22Rv1 (cell line): Measurements from ENCODE around the gene ALG2.

ENCODE experiments used
- H3K27ac ChIP-seq: fragments of 450-650 bp; 2 replicates; pipeline ENCODE4 v1.5.1; 2017
- ZFX ChIP-seq: fragments of 450-650 bp; IDR thresholded peaks from 2 replicates; pipeline ENCODE4 v1.6.1; 2017; ENCODE audit warnings: antibody characterized with exemption, borderline replicate concordance
- TF ChIP-seq, protein P1 (sequence below): fragments of 450-650 bp; IDR thresholded peaks from 2 replicates; pipeline ENCODE4 v1.5.1; 2017; ENCODE audit warnings: mild to moderate bottlenecking

Gene ALG2

DNA sequence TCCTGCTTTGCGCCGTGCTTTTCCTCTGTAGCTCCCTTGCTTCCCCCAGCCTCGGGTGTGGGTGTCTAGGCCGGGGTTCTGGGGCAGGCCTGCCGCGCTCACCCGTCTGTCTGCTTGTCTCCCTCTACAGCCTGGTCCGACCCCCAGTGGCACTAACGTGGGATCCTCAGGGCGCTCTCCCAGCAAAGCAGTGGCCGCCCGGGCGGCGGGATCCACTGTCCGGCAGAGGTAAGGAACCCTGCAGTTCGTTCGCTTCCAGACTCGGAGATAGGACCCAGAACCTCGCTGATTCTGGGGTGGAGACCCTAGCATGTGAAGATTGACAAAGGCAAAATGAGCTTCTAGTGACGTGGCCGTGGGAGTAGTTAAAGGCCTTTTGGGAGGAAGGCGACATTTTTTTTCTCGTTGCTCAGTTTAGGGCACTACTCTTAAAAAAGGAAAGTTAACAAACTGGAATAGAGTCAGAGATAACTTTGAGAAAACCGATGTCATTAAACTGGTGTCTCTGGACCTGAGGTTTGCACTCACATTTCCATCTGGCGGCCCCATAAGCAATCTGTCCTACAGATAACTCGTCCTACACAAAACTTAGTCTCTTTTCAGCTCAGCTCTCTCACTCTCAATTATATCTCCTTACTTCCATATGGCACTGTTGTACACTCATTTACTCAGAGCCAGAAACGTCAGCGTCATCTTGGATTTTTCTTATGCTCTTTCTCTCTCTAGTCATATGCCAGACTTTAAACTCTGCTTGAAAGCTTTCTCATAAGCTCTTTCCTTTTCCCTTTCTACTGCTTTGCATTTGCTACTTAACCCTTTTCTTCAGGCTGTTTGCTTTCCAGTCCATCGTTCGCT lies 901 bp upstream of the ALG2 start:
- no peak for TF ChIP-seq ZFX
- TF ChIP-seq, protein P1, sequence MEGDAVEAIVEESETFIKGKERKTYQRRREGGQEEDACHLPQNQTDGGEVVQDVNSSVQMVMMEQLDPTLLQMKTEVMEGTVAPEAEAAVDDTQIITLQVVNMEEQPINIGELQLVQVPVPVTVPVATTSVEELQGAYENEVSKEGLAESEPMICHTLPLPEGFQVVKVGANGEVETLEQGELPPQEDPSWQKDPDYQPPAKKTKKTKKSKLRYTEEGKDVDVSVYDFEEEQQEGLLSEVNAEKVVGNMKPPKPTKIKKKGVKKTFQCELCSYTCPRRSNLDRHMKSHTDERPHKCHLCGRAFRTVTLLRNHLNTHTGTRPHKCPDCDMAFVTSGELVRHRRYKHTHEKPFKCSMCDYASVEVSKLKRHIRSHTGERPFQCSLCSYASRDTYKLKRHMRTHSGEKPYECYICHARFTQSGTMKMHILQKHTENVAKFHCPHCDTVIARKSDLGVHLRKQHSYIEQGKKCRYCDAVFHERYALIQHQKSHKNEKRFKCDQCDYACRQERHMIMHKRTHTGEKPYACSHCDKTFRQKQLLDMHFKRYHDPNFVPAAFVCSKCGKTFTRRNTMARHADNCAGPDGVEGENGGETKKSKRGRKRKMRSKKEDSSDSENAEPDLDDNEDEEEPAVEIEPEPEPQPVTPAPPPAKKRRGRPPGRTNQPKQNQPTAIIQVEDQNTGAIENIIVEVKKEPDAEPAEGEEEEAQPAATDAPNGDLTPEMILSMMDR = no peak
- peak overlapping the region; percentile 83 for H3K27ac ChIP-seq

DNA sequence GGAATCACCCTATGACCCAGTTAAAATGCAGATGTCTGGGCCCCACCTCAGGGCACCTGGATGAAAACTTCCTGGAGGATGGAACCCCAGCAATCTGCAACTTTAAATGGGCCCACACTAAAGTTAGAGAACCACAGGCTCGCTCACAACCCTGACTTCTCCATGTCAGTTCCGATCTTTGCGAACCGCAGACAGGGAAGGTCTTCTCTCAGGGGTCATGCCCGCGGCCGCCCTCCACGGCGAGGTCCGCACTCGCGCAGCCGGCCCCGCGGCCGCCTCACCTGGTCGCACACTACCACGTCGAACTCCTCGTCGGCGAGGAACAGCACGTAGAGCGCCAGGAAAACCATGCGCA lies 499 bp downstream of the ALG2 start:
- peak overlapping the region; percentile 83 for H3K27ac ChIP-seq

DNA sequence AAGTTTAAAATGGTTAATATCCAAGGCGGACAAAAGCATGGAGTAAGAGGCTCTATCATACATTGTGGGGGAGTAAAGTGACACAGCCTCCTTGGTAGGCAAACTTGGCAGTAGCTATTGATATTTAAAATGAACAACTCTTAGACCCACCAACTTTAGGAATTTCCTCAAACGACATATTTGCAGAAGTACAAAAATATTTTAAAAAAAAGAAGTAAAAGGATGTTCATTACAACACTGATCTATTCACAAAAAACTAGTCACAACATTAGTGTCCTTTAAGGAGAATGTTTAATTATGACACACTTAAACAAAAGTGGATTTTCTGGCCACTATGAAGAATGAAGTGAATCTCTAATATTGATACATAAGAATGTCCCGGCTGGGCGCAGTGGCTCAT lies 1.7 kb downstream of the ALG2 start:
- no peak for TF ChIP-seq ZFX
- TF ChIP-seq, protein P1 = no peak
- H3K27ac ChIP-seq = no peak overlapping the region

More for the DNA sequence above, 499 bp downstream of the ALG2 start:
- no peak for TF ChIP-seq ZFX

DNA sequence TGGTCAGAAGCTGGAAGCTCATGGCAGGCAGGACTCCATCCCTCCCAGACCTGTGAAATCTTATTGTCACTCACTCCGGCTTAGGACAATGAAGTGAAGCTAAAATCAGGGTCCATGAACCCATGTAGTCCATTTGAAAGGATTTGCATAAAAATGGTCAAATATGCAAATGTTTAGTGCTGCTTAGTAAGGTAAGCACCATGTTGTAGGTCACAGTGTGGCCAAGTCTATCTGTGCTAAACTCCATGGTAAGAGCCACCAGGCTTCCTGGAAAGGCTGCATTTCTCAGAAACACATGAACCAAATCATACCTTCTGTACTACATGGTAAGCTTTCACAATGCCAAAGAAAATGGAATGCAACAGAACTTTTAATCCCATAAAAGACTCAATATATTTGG lies 5.7 kb downstream of the ALG2 start:
- TF ChIP-seq, protein P1 = no peak
- TF ChIP-seq ZFX = no peak

DNA sequence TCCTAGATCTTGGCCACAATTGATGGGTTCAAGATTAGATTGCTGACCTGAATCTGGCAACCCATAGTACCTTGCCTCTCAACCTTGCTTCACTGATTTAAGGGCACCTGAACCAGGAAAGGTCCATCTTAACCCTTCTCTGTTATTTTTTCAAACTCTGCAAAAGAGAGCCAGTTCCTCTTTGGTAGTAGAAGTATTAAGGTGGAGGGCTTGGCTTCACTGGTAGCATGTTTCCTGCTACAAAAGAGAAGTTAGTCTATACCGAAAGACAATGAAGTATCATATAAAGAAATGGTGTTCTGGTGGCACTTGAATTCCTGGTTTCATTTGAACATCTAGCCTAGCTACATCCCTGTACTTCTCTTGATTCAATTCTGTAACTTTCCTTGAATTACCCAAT lies 8.5 kb downstream of the ALG2 start:
- TF ChIP-seq ZFX = no peak
- TF ChIP-seq, protein P1 = no peak
- no peak overlapping the region for H3K27ac ChIP-seq

More for the DNA sequence above, 5.7 kb downstream of the ALG2 start:
- no peak overlapping the region for H3K27ac ChIP-seq

DNA sequence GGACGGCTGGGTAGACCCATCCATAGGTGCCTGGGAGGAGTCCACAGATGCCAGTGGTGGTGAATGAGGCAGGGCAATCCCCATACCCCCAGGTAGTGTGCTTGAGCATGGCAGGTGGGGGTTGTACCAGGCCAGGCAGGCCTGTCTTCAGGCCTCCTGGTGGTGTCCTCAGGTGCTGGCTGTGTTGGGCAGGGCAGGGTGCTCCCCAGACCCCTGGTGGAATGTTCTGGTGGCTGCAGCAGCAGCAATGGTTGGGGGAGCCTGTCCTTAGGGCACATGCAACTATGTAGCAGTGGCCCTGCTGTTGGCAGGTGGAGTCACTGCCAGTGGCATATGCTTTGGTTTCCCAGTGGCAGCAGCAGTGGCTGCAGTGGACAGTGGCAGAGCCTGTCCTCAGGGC lies 10.0 kb downstream of the ALG2 start:
- H3K27ac ChIP-seq = no peak overlapping the region
- TF ChIP-seq ZFX = no peak
- TF ChIP-seq, protein P1 = no peak

DNA sequence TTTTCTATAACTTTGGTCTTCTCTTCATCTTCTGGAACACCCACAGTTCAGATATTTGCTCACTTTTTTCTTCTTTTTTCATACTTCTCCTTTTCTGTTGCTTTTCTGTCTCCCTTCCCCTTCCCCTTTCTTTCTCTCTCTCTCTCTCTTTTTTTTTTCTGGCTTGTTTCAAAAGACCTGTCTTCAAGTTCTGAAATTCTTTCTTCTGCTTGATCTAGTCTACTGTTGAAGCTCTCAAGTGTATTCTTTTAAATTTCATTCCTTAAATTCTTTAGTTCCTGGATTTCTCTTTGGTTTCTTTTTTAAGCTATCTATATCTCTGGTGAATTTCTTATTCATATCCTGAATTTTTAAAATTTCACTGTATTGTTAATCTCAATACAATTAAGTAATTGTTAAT lies 11.2 kb downstream of the ALG2 start:
- TF ChIP-seq, protein P1 = no peak
- no peak for TF ChIP-seq ZFX

More for the DNA sequence above, 11.2 kb downstream of the ALG2 start:
- no peak overlapping the region for H3K27ac ChIP-seq
